Hepatocyte (in vitro differentiated cells): ENCODE measurements around the gene CYTH2.

ENCODE experiments used
- CTCF ChIP-seq: fragments of 200-600 bp; sonication (generic); IDR thresholded peaks from 2 replicates; pipeline ENCODE4 v1.5.1; 2016; ENCODE audit warnings: antibody characterized with exemption, mild to moderate bottlenecking; ENCODE audit not compliant: poor library complexity
- EZH2 ChIP-seq: fragments of 200-600 bp; sonication (generic); IDR thresholded peaks from 2 replicates; pipeline ENCODE4 v1.6.1; 2016; ENCODE audit warnings: antibody characterized with exemption, mild to moderate bottlenecking, borderline replicate concordance
- EZH2phosphoT487 ChIP-seq: fragments of 200-600 bp; sonication (generic); IDR thresholded peaks from one replicate; pipeline ENCODE4 v1.6.1; 2018; ENCODE audit warnings: antibody characterized with exemption, mild to moderate bottlenecking, low read depth, moderate library complexity; ENCODE audit not compliant: unreplicated experiment, severe bottlenecking

DNA sequence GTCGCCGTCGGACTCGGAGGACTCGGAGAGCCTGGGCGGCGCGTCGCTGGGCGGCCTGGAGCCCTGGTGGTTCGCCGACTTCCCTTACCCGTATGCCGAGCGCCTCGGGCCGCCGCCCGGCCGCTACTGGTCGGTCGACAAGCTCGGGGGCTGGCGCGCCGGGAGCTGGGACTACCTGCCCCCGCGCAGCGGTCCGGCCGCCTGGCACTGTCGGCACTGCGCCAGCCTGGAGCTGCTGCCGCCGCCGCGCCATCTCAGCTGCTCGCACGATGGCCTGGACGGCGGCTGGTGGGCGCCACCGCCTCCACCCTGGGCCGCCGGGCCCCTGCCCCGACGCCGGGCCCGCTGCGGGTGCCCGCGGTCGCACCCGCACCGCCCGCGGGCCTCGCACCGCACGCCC lies 25.9 kb upstream of the CYTH2 start:
- no peak for TF ChIP-seq CTCF
- no peak for TF ChIP-seq EZH2
- no peak for TF ChIP-seq EZH2phosphoT487
